AG04450 (cell line): ENCODE data around the gene SNX19. TPM values are rescaled to one million over a fixed set of nuclear protein-coding genes. Genes with fewer than 3 reads are reported as not detected.
A peak's percentile ranks its signal among the peaks of the same experiment; 100 is the strongest.

Experiments
- CTCF ChIA-PET: fragments of 300-600, 350-600 bp; formaldehyde crosslinking; extraction: SDS; loops from one replicate; lab custom pipeline; 2022; ENCODE audit warnings: antibody characterized with exemption, inconsistent platforms; lab: Charles Lee
- POLR2A ChIA-PET: fragments of 350-600 bp; formaldehyde crosslinking; extraction: SDS; loops from one replicate; lab custom pipeline; 2021; ENCODE audit warnings: antibody characterized with exemption, inconsistent platforms; lab: Yijun Ruan, JAX
- DNase-seq: peaks from one replicate; pipeline ENCODE4 v3.0.0-alpha.2; 2011; ENCODE audit warnings: low read depth, low spot score
- H3K27ac ChIP-seq: one replicate; pipeline ENCODE4 v1.5.1; 2012; ENCODE audit warnings: low read depth, low read length, control low read depth
- H3K27me3 ChIP-seq: one replicate; pipeline ENCODE4 v1.6.0; 2012; ENCODE audit warnings: low read length; ENCODE audit not compliant: control insufficient read depth, insufficient read depth
- H3K4me3 ChIP-seq: 2 replicates; pipeline ENCODE4 v1.5.1; 2011; ENCODE audit warnings: mild to moderate bottlenecking, low read depth, low read length, control low read depth
- H3K9me3 ChIP-seq: 2 replicates; pipeline ENCODE4 v1.5.1; 2012; ENCODE audit warnings: low read length; ENCODE audit not compliant: control insufficient read depth, insufficient read depth
- CTCF ChIP-seq: IDR thresholded peaks from 2 replicates; pipeline ENCODE4 v1.5.1; 2011; ENCODE audit warnings: low read depth, low read length, control low read depth, inconsistent platforms
- polyA plus RNA-seq: library from polyadenylated mRNA; depleted of rRNA; stranded (reverse); fragments of >200 nt; gene quantifications from 2 replicates; pipeline ENCODE4 v1.2.3, GENCODE V29; 2011

The SNX19 gene
- polyA plus RNA-seq, 1 experiment, result 64.9 TPM

DNA sequence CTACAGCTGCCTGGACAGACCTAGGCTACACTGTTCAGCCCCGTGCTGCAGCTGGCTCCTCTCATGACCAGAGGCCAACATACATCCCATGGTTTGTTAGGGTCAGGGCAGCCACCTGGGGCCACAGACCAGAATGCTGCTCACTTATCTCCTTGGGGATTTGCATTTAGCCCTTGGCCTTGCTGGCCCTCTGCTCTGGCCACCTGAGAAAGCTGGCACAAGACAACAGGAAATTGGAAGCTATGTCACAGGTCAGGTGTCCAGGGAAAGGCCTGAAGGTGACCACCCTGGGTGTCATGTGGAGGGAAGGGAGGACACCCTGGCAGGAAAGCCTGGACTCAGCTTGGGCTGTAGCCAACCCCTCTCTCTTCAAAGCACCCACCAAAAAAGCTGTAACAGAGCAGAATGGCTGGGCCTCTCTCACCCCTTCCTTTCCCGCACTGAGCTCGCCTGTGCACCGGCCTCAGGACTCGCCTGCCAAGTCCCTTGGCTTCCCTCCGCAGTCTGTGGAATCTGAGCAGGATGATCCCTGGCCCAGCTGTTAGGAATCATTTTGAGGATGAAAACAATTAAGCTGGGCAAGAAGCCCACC is 86.3 kb downstream of the SNX19 start:
- Histone ChIP-seq H3K4me3 (no peak overlapping the region), H3K9me3 (no peaks in the 10 kb centered on the region), H3K27me3 (no peaks in the 10 kb centered on the region), H3K27ac (no peak overlapping the region)
- DNase-seq, result no peak
- no peak for TF ChIP-seq CTCF
- ChIA-PET POLR2A (no interaction called here), CTCF (interaction anchor here (1.0 to 3.7 kb wide), 4 partner anchors 9 to 398 kb away, joined by 3 to 40 read pairs (median 9); no protein-coding TSS in a partner anchor)

- H3K4me3 ChIP-seq, result no peak overlapping the region
- no peaks in the 10 kb centered on the region for H3K9me3 ChIP-seq
- POLR2A ChIA-PET, result no interaction called here
- no peak overlapping the region for H3K27ac ChIP-seq
- CTCF ChIA-PET, result interaction anchor here (0.8 to 3.8 kb wide), 8 partner anchors 10 to 398 kb away, joined by 3 to 41 read pairs (median 4); no protein-coding TSS in a partner anchor
- no peak for DNase-seq
- no peak for TF ChIP-seq CTCF
- peaks cover 4% of the 10 kb centered on the region for H3K27me3 ChIP-seq
These were observed 87.5 kb downstream of the SNX19 start for GRCh38 chr11:130828741-130829140.

GRCh38 chr11:130827451-130828377 is 88.6 kb downstream of the SNX19 start:
- DNase-seq, result peak; percentile 43
- no peaks in the 10 kb centered on the region for H3K9me3 ChIP-seq
- TF ChIP-seq CTCF, result peak; percentile 70
- POLR2A ChIA-PET, result interaction anchor here (0.6 to 1.2 kb wide), 2 partner anchors 55 to 388 kb away, joined by 3 to 5 read pairs; no protein-coding TSS in a partner anchor
- no peak overlapping the region for H3K4me3 ChIP-seq
- peaks cover 5% of the 10 kb centered on the region for H3K27me3 ChIP-seq
- H3K27ac ChIP-seq, result peak overlapping the region; percentile 34
- CTCF ChIA-PET, result interaction anchor here (0.6 to 3.8 kb wide), 49 partner anchors 10 to 396 kb away, joined by 3 to 41 read pairs (median 4); partner anchors contain the start of gene ADAMTS15

DNA sequence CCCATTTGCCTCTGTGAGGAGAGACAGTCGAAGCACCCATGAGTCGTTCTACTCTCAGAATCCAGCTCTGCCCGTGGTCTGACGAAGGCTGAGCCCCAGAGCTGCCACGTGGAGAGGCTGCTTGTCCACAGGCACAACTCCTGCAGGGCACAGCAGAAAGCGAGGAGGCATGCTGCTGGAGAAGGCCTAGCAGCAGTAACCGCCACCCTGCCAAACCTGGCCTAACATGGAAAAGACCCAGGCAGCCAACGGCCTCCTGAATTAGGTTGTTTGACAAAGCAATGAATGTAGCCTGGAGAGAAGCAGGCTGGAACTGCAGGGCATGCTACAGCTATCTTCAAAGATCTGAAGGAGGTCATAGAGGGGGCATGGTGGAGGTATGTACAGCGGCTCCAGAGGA is 89.7 kb downstream of the SNX19 start:
- Histone ChIP-seq H3K27me3 (peaks cover 5% of the 10 kb centered on the region), H3K9me3 (no peaks in the 10 kb centered on the region), H3K4me3 (no peak overlapping the region), H3K27ac (no peak overlapping the region)
- DNase-seq, result no peak
- TF ChIP-seq CTCF, result no peak
- CTCF ChIA-PET, result interaction anchor here (0.8 to 3.8 kb wide), 11 partner anchors 12 to 394 kb away, joined by 3 to 41 read pairs (median 8); partner anchors contain the start of gene ADAMTS15
- POLR2A ChIA-PET, result no interaction called here
